Measurements from ENCODE around the gene ITIH6.

The ITIH6 gene

DNA sequence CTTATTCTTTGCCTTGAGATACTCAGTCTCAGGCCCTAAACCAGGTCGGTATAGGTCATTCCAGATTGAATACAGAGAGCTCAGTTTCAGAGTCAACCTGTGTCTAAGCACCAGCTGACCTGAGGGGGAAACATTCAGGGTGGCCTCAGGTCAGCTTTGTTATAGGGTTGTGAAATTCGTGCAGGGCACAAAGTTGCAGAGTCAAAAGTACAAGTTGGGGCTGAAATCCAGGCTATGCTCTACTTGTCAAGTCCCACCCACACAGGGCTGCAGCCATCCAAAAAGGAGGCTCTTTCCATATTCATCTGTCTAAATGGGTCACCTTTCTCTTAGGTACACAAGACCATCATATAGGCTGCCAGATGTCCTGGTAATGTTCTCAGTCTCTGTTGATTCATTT is 89.7 kb downstream of the ITIH6 start:
- ChIA-PET POLR2A (no interaction called here), CTCF (no interaction called here)
- Histone ChIP-seq H3K27ac (ENCODE audit: extremely low read depth, low read depth, low read length) (no peak overlapping the region), H3K9me3 (ENCODE audit: control insufficient read depth, insufficient read depth, low read depth, low read length) (no peaks in the 10 kb centered on the region), H3K4me3 (ENCODE audit: low read depth, low read length) (no peak overlapping the region), H3K36me3 (ENCODE audit: control insufficient read depth in 2 of 2, insufficient read depth in 1 of 2, low read length in 2 of 2) (no peaks in the 10 kb centered on the region), H3K4me1 (ENCODE audit: control insufficient read depth, insufficient read depth, low read length) (no peaks in the 10 kb centered on the region)
- no peak for TF ChIP-seq GLI2 (tag by site-specific recombination; IDR thresholded peaks at IDR 0.05; ENCODE audit: borderline replicate concordance, low read depth)
- TF ChIP-seq ZNF10 (tag by site-specific recombination; IDR thresholded peaks at IDR 0.05), result no peak
- no peak for TF ChIP-seq TRIM28 (IDR thresholded peaks at IDR 0.05; ENCODE audit: borderline replicate concordance, low read length)
- no peak for TF ChIP-seq ZNF600 (tag by site-specific recombination; IDR thresholded peaks at IDR 0.05)
- no peak for TF ChIP-seq EGR2 (tag by site-specific recombination; IDR thresholded peaks at IDR 0.05; ENCODE audit: low read depth)
- no peak for TF ChIP-seq KLF16 (tag by site-specific recombination; IDR thresholded peaks at IDR 0.05)
- no peak for TF ChIP-seq ZNF777 (tag by site-specific recombination; IDR thresholded peaks at IDR 0.05; ENCODE audit: borderline replicate concordance)
- no peak for TF ChIP-seq ZNF549 (tag by site-specific recombination; IDR thresholded peaks at IDR 0.05)
- TF ChIP-seq ZNF433 (tag by site-specific recombination; IDR thresholded peaks at IDR 0.05; ENCODE audit: low read depth), result no peak
- no peak for TF ChIP-seq ZNF785 (tag by site-specific recombination; IDR thresholded peaks at IDR 0.05)

All from HEK293 (cell line).